GM19099 (cell line): Measurements from ENCODE around the gene KBTBD6.

ENCODE experiments used
- POLR2A ChIP-seq: IDR thresholded peaks from 3 replicates; pipeline ENCODE4 v1.6.1; 2011; ENCODE audit warnings: low read depth; ENCODE audit not compliant: insufficient read length; ENCODE audit errors: extremely low read depth

The KBTBD6 gene

DNA sequence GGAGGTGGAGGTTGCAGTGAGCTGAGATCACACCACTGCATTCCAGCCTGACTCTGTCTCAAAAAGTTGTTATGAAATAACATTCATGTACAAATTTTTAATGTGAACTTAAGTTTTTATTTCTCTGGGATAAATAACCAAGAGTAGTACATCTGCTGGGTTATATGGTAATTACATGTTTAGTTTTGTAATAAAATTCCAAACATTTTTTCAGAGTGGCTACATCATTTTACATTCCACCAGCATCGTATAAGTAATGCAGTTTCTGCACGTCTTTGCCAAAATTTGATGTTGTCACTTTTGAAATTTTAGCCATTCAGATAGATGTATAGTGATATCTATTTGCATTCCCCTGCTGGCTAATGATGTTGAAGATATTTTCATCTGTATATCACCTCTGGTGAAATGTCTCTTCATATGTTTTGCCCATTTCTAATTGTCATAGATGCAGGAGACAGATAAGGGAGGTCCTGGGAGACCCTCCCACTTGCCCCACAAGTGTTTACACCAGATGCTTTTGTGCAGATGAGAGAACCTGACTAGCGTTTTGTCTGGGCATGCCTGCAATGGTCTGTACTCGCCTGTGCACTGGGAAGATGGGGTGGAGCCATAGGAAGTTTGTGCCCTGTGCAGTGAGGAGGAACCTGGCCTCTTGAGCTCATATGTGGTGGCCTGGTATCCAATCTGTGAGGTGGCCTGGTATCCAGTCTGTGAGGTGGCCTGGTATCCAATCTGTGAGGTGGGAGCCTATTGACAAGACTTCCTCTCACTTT is 12.7 kb upstream of the KBTBD6 start:
- TF ChIP-seq POLR2A: no peak

DNA sequence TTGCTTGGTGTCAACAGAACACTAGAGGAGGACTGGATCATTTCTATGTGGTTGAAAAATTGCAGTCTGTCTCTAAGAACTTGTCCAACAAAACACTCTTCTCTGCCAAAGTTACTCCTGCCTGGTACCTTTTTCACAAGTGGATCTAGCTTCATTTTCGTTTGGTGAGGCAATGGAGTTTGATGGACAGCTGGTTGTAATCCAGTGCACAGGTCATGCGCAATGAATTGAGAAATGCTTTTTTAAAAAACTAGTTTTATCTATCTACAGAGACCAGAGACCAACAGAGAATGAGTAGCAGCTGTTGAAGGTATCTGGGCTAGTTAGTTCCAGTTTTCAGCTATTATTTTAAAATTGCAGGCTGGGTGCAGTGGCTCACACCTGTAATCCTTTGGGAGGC is 12.0 kb upstream of the KBTBD6 start:
- no peak for TF ChIP-seq POLR2A

DNA sequence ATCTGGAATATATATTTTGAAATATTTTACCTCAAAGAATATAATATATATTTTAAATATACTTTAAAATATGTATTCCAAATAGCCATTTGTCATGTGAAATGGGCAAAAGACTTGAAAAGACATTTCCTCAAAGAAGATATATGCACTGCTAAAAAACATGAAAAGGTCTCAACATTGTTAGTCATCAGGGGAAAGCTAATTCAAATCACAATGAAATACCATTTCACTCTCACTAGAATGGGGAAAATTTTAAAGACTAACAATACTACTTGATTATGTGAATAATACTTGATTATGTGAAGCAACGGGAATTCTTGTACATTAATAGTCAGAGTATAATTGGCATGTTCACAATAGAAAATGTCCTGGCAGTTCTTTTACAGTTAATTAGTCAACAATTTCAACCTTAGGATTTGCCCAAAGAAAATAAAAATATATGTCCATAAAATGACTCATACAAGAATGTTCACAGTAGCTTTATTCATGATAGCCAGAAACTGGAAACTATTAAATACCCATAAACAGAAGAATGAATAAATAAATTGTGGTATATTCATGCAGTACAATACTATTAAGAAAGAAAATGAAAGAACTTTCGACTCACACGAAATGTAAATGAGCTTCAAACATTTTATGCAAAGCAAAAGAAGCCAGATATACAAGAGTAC is 6.8 kb upstream of the KBTBD6 start:
- TF ChIP-seq POLR2A: no peak

DNA sequence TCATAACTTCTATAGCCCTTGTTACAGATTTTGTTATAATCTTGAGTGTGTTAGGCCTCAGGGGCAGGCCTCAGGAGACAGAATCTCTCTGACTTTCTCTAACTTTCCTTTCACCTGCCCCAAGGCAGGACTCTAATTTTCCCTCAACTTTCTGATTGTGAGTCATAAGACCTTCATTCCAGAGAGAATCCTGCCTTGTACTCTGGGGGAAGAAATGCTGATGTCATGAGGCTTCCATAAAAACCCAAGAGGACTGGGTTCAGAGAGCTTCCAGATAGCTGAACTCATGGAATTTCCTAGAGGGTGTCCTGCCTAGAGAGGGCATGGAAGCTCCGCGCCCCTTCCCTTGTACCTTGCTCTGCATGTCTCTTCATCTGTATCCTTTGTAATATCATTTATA is 5.3 kb upstream of the KBTBD6 start:
- TF ChIP-seq POLR2A: no peak

DNA sequence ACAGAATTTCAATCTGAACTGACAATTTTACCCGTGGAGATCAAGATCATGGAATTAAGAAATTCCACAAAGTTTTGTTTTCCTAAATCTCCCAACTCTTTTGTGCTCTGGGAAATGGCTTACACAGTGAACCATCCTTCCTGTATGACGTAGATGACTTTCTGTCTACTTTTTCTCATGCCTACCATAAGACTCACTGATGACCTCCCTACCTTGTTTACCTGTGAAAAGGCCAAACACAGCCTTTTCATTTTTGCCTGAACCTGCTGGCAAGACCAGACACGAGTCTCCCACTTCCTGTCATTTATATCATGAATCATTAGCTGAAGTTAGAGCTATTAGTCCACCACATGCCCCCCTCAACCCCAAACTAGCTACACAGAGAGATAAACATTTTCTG is 4.6 kb upstream of the KBTBD6 start:
- TF ChIP-seq POLR2A: no peak

DNA sequence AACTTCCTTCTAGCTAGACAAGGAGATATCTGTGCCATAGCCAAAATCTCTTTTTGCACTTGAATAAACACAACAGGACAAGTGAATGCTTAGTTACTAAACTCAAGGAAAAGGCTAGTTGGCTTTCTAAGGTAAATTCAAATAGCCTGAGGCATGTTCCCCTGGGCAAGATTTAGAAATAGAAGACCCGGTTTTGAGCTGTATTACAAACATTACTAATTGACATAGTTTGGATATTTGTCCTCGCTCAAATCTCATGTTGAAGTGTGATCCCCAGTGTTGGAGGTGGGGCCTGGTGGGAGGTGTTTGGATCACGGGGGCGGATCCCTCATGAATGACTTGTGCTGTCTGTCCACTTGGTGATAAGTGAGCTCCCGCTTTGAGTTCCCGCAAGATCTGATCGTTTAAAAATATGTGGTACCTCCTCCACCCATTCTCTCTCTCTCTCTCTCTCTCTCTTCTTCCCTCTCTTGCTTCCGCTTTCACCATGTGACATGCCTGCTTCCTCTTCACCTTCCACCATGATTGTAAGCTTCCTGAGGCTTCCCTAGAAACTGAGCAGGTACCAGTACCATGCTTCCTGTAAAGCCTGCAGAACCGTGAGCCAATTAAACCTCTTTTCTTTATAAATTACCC is 3.9 kb upstream of the KBTBD6 start:
- TF ChIP-seq POLR2A: no peak

DNA sequence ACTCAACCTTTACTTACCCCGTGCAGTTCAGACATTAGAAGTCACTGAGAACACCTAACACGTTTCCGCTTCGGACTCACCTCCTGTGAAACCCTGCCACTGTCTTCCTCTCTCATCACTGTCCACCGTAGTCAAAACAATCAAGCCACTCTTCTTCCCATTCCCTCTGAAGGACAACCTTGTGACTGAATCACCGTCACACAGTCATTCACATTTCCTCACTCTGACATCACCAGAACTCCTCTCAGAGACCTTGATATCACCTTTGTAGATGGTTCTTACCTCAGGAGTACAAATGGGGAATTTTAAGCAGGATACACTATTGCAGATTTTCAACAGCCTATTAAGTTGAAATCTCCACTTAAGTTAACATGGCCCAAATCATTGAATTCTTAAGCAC is 1.3 kb upstream of the KBTBD6 start:
- TF ChIP-seq POLR2A: no peak

DNA sequence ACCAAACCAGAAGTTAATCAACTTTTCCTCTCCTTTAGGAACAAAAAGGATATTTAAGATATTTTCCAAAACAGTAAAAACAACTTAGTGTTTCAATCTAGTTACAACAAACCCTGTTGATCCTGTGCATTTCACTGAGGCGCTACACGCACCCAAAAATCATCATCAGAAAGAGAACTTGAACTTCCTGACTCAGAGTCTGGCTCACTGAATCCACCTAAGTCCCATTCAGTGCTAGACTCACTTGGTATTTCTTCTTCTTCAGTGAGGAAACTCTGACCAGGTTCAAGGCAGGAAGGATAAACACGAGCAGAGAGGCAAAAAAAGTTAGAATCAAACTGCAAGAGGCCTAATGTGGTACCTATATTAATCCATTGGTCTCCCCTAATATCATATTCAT is 2.2 kb downstream of the KBTBD6 start:
- TF ChIP-seq POLR2A: no peak

DNA sequence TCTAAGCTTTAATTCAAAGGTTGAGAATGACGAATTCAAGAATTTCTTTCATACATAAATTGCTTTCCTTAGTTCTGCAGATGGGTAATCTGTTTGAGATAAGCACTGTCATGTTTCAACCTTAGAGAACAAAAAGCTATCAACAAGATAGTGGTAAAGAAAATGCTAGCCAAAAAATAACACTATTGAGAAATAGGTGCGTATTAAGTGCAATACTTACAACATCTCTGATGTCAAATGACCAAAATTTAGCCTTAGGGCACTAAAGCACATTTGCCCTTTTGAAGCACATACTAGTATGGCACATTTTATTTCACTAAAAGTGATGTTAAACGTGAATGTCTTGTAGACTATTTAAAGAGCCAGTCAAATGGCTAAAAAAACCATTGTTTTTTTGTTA is 4.9 kb downstream of the KBTBD6 start:
- no peak for TF ChIP-seq POLR2A

DNA sequence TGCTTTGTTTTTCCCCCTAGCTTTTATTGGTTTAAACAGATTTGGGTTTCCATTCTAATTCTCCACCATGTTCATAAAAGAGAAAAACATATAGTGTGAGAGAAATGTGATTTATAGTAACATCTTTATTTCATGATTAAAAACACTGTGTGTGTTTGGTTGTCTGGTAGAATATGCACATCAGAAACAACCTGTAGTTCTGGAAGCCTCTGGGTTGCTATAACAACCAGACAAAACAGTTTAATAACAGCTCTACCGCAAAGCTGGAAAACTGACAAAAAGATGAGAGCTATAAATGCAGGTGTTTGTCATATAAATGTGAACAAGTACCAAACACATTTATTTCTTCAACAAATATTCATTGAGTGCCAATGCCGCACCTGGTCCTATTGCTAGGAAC is 9.8 kb downstream of the KBTBD6 start:
- TF ChIP-seq POLR2A: no peak

DNA sequence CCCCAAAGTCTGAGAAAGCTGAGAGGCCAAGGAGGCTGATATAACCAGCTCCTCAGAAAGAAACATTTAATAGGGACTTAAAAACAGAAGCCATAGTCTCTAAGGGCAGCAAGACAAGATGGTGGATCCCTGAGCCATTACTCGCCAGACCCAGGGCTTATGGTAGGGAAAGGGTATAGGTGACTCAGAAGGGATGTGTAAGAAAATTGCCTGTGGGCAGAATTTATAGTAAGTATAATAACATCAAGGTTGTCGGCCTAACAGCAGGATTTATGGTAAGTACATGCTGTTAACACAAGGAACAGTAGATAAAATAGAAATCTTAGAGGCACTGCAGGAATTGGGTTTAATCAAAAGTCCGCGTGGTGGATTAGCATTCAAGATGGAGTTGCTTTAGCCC is 14.7 kb downstream of the KBTBD6 start:
- no peak for TF ChIP-seq POLR2A

DNA sequence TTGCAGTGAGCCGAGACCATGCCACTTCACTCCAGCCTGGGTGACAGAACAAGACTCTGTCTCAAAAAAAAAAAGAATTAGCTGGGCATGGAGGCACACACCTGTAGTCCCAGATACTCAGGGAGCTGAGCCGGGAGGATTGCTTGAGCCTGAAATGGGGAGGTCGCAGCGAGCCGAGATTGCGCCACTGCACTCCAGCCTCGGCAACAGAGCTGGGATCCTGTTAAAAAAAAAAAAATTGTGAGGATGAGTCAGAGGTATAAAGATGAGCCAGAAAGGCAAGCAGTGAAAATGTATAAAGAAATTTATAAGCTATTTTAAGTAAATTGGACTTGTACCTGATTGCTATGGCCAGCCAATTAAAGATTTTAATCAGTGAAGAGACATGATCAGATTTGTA is 21.1 kb downstream of the KBTBD6 start:
- TF ChIP-seq POLR2A: no peak

DNA sequence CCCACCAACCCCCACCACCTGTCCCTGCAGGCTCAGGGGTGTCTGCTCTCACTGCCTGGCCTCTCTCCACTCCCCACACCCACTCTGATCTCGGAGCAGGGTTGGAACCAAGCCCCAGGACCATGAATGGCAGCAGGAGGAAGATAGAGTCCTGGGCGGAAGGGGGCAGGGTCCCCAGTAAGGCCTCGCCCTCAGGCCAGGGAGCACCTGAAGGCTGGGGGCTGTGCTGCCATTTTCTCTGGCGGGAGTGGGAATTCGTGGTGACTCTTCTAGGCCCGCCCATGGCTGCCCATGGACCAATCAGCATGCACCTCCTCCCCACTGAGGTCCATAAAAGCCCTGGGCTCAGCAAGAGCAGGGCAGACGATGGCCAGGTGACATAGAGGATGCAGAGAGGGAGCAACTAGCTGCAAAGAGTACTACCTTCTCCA is 25.0 kb downstream of the KBTBD6 start:
- TF ChIP-seq POLR2A: no peak

DNA sequence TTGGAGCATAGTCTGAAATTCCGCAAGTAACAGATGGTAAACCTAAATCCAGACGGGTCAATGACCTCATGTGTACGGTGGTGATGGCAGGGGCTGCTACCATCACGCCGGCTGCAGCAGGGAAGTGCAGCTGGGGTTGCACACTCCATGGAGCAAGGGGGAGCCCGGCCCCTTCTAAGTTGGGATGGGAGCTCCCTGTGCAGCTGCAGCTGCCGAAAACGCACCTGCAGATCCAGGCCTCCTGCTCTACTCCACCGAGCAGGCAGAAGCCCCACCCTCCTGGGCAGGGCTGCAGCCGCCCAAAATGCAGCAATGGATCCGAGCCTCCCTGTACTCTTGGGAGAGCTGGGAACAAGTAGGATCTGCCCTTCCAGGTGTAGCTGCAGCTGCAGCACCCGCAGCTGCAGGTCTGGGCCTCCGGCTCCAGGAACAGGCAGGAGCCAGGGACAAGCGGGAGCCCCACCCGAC is 25.5 kb downstream of the KBTBD6 start:
- no peak for TF ChIP-seq POLR2A

DNA sequence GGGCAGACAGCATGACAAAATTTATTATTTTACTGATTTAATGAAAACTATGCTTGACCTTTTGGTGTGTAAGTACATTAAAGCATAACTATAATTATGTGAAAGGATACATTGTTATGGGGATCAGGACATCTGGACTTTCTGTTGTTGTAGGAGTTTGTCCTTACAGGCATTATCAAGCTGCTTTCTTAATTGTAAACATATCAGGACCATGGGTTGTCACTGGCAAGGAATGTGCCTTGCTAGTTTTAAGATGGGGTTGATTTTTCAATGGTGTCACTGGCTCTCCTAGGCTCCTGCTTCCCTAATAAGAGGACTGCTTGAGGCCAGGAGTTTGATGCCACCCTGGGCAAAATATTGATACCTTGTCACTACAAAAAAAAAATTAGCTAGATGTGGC is 32.6 kb downstream of the KBTBD6 start:
- no peak for TF ChIP-seq POLR2A

DNA sequence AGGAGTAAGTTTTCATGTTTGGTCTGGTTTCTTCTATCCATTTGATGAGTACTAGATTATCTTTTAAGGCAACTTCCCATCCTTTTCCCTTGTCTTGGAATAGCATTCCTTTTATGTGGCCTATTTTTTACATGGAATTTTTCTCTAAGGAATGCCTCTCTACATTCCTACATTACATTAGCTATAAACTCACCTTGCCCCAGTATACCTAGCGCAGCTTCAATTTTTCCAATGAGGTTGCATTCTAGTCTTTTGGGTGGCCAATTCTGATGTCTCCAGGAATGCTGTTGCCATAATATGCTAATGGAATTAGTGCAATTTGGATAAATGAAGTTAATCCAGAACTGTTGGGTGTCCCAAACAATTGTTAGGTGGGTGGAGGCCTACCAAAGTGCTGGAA is 33.8 kb downstream of the KBTBD6 start:
- no peak for TF ChIP-seq POLR2A
